HCT116 (cell line): ENCODE data around the gene TRPV2. TPM values are rescaled to one million over a fixed set of nuclear protein-coding genes. Genes with fewer than 3 reads are reported as not detected.

Experiments
- ATAC-seq: fragments of 200-7000 bp; cut with Tn5 transposase; 2 replicates; pipeline ENCODE4 v1.9.1; 2020; ENCODE audit warnings: mild to moderate bottlenecking, moderate library complexity
- BruUV-seq: library from RNA; stranded (reverse); fragments of 400-500 nt; replicated peaks from 2 replicates; lab custom pipeline; 2021; lab: Mats Ljungman, UMichigan
- CTCF ChIA-PET: fragments of 300-600 bp; sonication (Branson Sonifier 250); formaldehyde crosslinking; loops from one replicate; lab custom pipeline; 2021; ENCODE audit warnings: antibody characterized with exemption; lab: Charles Lee
- POLR2A ChIA-PET: fragments of 300-600, 350-600 bp; sonication (Branson Sonifier 250); formaldehyde crosslinking; loops from one replicate; lab custom pipeline; 2021; ENCODE audit warnings: antibody characterized with exemption; lab: Charles Lee
- RAD21 ChIA-PET, 2 experiments: fragments of 300-600 bp; sonication (Branson Sonifier 250); formaldehyde crosslinking; loops; one replicate each; lab custom pipeline; 2023; ENCODE audit warnings: low total read pairs in 2 of 2; ENCODE audit not compliant: uncharacterized antibody in 2 of 2, unreplicated experiment in 2 of 2, low non-redundant PET in 1 of 2; lab: Charles Lee
- DNase-seq: peaks from one replicate; pipeline ENCODE4 v3.0.0-alpha.2; 2010; ENCODE audit warnings: low read depth, low spot score
- H2AFZ ChIP-seq: fragments of 200-600 bp; shearing (Covaris generic), sonication (generic); 2 replicates; pipeline ENCODE4 v1.6.1; 2017; ENCODE audit warnings: low read depth, mixed run types, mixed read lengths, antibody characterized with exemption, low read length; ENCODE audit not compliant: poor library complexity, severe bottlenecking
- H3K27ac ChIP-seq: 2 replicates; pipeline ENCODE4 v1.5.1; 2012; ENCODE audit warnings: low read depth, low read length
- H3K27me3 ChIP-seq: fragments of 200-600 bp; sonication (generic); 2 replicates; pipeline ENCODE4 v1.6.1; 2016; ENCODE audit warnings: mixed run types, low read length, mixed read lengths; ENCODE audit not compliant: insufficient read depth
- H3K36me3 ChIP-seq, 2 experiments: fragments of 200-500 bp in 1 of 2; fragments of 200-600 bp in 1 of 2; sonication (Bioruptor generic) in 1 of 2; sonication (generic) in 1 of 2; 2 replicates each; pipeline versions ENCODE4 v1.5.1 to v1.6.1; 2014 to 2016; ENCODE audit warnings: low read length in 2 of 2, inconsistent platforms in 1 of 2, mixed read lengths in 1 of 2, mixed run types in 1 of 2; ENCODE audit not compliant: insufficient read depth in 2 of 2, control insufficient read depth in 1 of 2
- H3K4me1 ChIP-seq, 2 experiments: fragments of 200-600 bp in 1 of 2; sonication (generic) in 1 of 2; 2 replicates each; pipeline versions ENCODE4 v1.5.1 to v1.6.1; 2012 to 2017; ENCODE audit warnings: low read length in 2 of 2, inconsistent platforms in 1 of 2, mild to moderate bottlenecking in 1 of 2, mixed read lengths in 1 of 2, mixed run types in 1 of 2, moderate library complexity in 1 of 2; ENCODE audit not compliant: insufficient read depth in 2 of 2, control insufficient read depth in 1 of 2
- H3K4me2 ChIP-seq: fragments of 200-600 bp; sonication (generic); 2 replicates; pipeline ENCODE4 v1.6.1; 2017; ENCODE audit warnings: mixed run types, low read length, mixed read lengths
- H3K4me3 ChIP-seq, 2 experiments: fragments of 200-600 bp in 1 of 2; sonication (generic) in 1 of 2; replicated peaks in 1 of 2; 2 replicates each; pipeline ENCODE4 v1.5.1; 2011 to 2016; ENCODE audit warnings: low read length in 2 of 2, control low read depth in 1 of 2, low read depth in 1 of 2, mild to moderate bottlenecking in 1 of 2, mixed read lengths in 1 of 2, mixed run types in 1 of 2
- H3K79me2 ChIP-seq: fragments of 200-600 bp; sonication (generic); 2 replicates; pipeline ENCODE4 v1.6.1; 2017; ENCODE audit warnings: mild to moderate bottlenecking, mixed run types, low read length, moderate library complexity, mixed read lengths; ENCODE audit not compliant: insufficient read depth
- H3K9ac ChIP-seq: fragments of 200-600 bp; sonication (generic); 2 replicates; pipeline ENCODE4 v1.6.1; 2016; ENCODE audit warnings: low read length, mixed read lengths
- H3K9me2 ChIP-seq: fragments of 200-600 bp; sonication (generic), shearing (Covaris generic); 2 replicates; pipeline ENCODE4 v1.6.1; 2017; ENCODE audit warnings: mixed run types, mild to moderate bottlenecking, moderate library complexity; ENCODE audit not compliant: insufficient read depth
- H3K9me3 ChIP-seq, 2 experiments: fragments of 200-500 bp in 1 of 2; fragments of 200-600 bp in 1 of 2; sonication (Bioruptor generic) in 1 of 2; sonication (generic) in 1 of 2; 2 replicates each; pipeline ENCODE4 v1.6.1; 2014 to 2017; ENCODE audit warnings: low read length in 2 of 2, mixed read lengths in 2 of 2, inconsistent platforms in 1 of 2, low read depth in 1 of 2, mild to moderate bottlenecking in 1 of 2, mixed run types in 1 of 2, moderate library complexity in 1 of 2; ENCODE audit not compliant: control insufficient read depth in 1 of 2, insufficient read depth in 1 of 2
- H4K20me1 ChIP-seq: fragments of 200-600 bp; sonication (generic), shearing (Covaris generic); 2 replicates; pipeline ENCODE4 v1.6.1; 2017; ENCODE audit warnings: mixed run types, mild to moderate bottlenecking, moderate library complexity; ENCODE audit not compliant: insufficient read depth
- CBX3 ChIP-seq: IDR thresholded peaks from 2 replicates; pipeline ENCODE4 v1.6.1; 2012; ENCODE audit warnings: low read depth
- CEBPB ChIP-seq: IDR thresholded peaks from 2 replicates; pipeline ENCODE4 v1.6.1; 2012; ENCODE audit warnings: low read depth
- ELF1 ChIP-seq: IDR thresholded peaks from 2 replicates; pipeline ENCODE4 v1.6.1; 2012; ENCODE audit warnings: low read depth, borderline replicate concordance
- EZH2 ChIP-seq: fragments of 200-600 bp; sonication (generic); IDR thresholded peaks from 2 replicates; pipeline ENCODE4 v1.6.1; 2017; ENCODE audit warnings: antibody characterized with exemption, mixed run types
- EZH2phosphoT487 ChIP-seq: fragments of 200-600 bp; IDR thresholded peaks from 2 replicates; pipeline ENCODE4 v1.6.1; 2018; ENCODE audit warnings: antibody characterized with exemption, borderline replicate concordance
- POLR2A ChIP-seq: IDR thresholded peaks from 2 replicates; pipeline ENCODE4 v1.7.0; 2011; ENCODE audit warnings: borderline replicate concordance; ENCODE audit not compliant: insufficient read depth, insufficient read length; ENCODE audit errors: extremely low read depth
- POLR2AphosphoS5 ChIP-seq: IDR thresholded peaks from 2 replicates; pipeline ENCODE4 v1.6.1; 2011; ENCODE audit warnings: mild to moderate bottlenecking, low read depth, low read length, moderate library complexity
- SIN3A ChIP-seq: IDR thresholded peaks from 2 replicates; pipeline ENCODE4 v1.6.1; 2012; ENCODE audit warnings: low read depth
- SRF ChIP-seq: IDR thresholded peaks from 2 replicates; pipeline ENCODE4 v1.6.1; 2012; ENCODE audit warnings: low read depth
- ZFX ChIP-seq: fragments of 450-650 bp; IDR thresholded peaks from 2 replicates; pipeline ENCODE4 v1.6.1; 2017
- intact Hi-C: fragments of 100-400 bp; cut with micrococcal nuclease; formaldehyde crosslinking; loops from 2 replicates; pipeline ENCODE4 v1.10.0; 2022
- total RNA-seq: library from RNA; stranded (reverse); gene quantifications from one replicate; pipeline ENCODE4 v1.2.1, GENCODE V29; 2021; ENCODE audit not compliant: unreplicated experiment
- TF ChIP-seq, protein P1 (sequence below): IDR thresholded peaks from 2 replicates; pipeline ENCODE4 v1.6.1; 2012; ENCODE audit warnings: low read depth

TRPV2 gene
- total RNA-seq, 1 experiment from 2014 or later, result 2.7 TPM

- peaks cover 30% of the 10 kb centered on the region; the same call in 1 of the 2 replicates for H4K20me1 ChIP-seq
- TF ChIP-seq, protein P1, sequence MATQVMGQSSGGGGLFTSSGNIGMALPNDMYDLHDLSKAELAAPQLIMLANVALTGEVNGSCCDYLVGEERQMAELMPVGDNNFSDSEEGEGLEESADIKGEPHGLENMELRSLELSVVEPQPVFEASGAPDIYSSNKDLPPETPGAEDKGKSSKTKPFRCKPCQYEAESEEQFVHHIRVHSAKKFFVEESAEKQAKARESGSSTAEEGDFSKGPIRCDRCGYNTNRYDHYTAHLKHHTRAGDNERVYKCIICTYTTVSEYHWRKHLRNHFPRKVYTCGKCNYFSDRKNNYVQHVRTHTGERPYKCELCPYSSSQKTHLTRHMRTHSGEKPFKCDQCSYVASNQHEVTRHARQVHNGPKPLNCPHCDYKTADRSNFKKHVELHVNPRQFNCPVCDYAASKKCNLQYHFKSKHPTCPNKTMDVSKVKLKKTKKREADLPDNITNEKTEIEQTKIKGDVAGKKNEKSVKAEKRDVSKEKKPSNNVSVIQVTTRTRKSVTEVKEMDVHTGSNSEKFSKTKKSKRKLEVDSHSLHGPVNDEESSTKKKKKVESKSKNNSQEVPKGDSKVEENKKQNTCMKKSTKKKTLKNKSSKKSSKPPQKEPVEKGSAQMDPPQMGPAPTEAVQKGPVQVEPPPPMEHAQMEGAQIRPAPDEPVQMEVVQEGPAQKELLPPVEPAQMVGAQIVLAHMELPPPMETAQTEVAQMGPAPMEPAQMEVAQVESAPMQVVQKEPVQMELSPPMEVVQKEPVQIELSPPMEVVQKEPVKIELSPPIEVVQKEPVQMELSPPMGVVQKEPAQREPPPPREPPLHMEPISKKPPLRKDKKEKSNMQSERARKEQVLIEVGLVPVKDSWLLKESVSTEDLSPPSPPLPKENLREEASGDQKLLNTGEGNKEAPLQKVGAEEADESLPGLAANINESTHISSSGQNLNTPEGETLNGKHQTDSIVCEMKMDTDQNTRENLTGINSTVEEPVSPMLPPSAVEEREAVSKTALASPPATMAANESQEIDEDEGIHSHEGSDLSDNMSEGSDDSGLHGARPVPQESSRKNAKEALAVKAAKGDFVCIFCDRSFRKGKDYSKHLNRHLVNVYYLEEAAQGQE, result no peak
- TF ChIP-seq CEBPB, result 0 out of 2 replicates have a peak, but pooled peaks have one; percentile 6
- no peak for TF ChIP-seq EZH2phosphoT487
- peak; percentile 67 for TF ChIP-seq POLR2AphosphoS5
- no peak for TF ChIP-seq SRF
- TF ChIP-seq ZFX, result no peak
- no peak for TF ChIP-seq EZH2
- peak; percentile 10 for TF ChIP-seq POLR2A
- TF ChIP-seq CBX3, result no peak
- TF ChIP-seq SIN3A, result peak; percentile 0; the same call in 1 of the 2 replicates
- no peak for TF ChIP-seq ELF1
- TF ChIP-seq, all 23 proteins: peak for 4
- ChIA-PET RAD21 (no interaction called here), POLR2A (interaction anchor here (1.1 to 7.1 kb wide), 4 partner anchors 15 to 148 kb away, joined by 3 to 93 read pairs (median 4); partner anchors contain the start of gene UBB), CTCF (interaction anchor here (1.6 kb wide), 1 partner anchor 10 kb away, joined by 5 read pairs; no protein-coding TSS in a partner anchor)
- Histone ChIP-seq H3K9me2 (no peaks in the 10 kb centered on the region), H2AFZ (no peak overlapping the region), H3K9ac (peak overlapping the region; percentile 100), H3K27ac (peak overlapping the region; percentile 97), H3K9me3 (no peaks in the 10 kb centered on the region), H3K4me2 (no peak overlapping the region), H3K36me3 (peaks cover 26 to 71% of the 10 kb centered on the region in 2 experiments), H3K4me3 (no peak overlapping the region), H3K79me2 (peaks cover 73% of the 10 kb centered on the region), H3K27me3 (no peaks in the 10 kb centered on the region), H3K4me1 (peaks cover 10 to 71% of the 10 kb centered on the region in 2 experiments; a peak in 3 of 4 replicates)
- ATAC-seq, result peak; percentile 4
- DNase-seq, result no peak
- intact Hi-C loops, result loop anchor here (5.0 kb wide), 1 partner anchor 141 kb away; no protein-coding TSS in a partner anchor
- BruUV-seq, result no TSS peak
Measured at GRCh38 chr17:16442594-16443510, 27.5 kb downstream of the TRPV2 start.
